GM08714 (cell line): Measurements from ENCODE around the gene MRPL37.
"Not testable (repeated sequence)": the region's sequence is repeated elsewhere in the genome, so short reads cannot be mapped to it uniquely, and the experiment has no call there.

Experiments used
- H3K4me3 ChIP-seq: fragments of 200-500 bp; sonication (Bioruptor generic); 2 replicates; pipeline ENCODE4 v1.5.1; 2014; ENCODE audit warnings: mild to moderate bottlenecking, low read length, inconsistent platforms
- ZNF274 ChIP-seq: IDR thresholded peaks from 2 replicates; pipeline ENCODE4 v1.6.1; 2012; ENCODE audit warnings: mild to moderate bottlenecking, low read depth, low read length

MRPL37 gene

GRCh38 chr1:54199765-54200518 lies at the start of gene MRPL37, which contains the start of gene CYB5RL:
MRPL37 (plus strand) TSS chr1:54200167; CDS start chr1:54200244, 77 bp downstream.
CYB5RL (minus strand) TSS chr1:54200030; CDS start chr1:54195616, 4,414 bp downstream.
- H3K4me3 ChIP-seq, result peak within 1 kb of the TSS; percentile 91
- TF ChIP-seq ZNF274, result no peak

- H3K4me3 ChIP-seq, result no peak overlapping the region
- TF ChIP-seq ZNF274, result no peak
Measured at GRCh38 chr1:54151013-54151412, 49.0 kb upstream of the MRPL37 start.

- no peak within 1 kb of the TSS for H3K4me3 ChIP-seq
Measured at GRCh38 chr1:54152696-54153095, 47.3 kb upstream of the MRPL37 start, which contains the start of gene CDCP2. CDCP2 (minus strand) TSS chr1:54153000; CDS start chr1:54152922, 78 bp downstream.

GRCh38 chr1:54153535-54154439 lies 46.2 kb upstream of the MRPL37 start:
- TF ChIP-seq ZNF274, result no peak
- no peak overlapping the region for H3K4me3 ChIP-seq

More at GRCh38 chr1:54152696-54153095, 47.3 kb upstream of the MRPL37 start, which contains the start of gene CDCP2:
- TF ChIP-seq ZNF274, result no peak

GRCh38 chr1:54156201-54156600 lies 43.8 kb upstream of the MRPL37 start:
- no peak for TF ChIP-seq ZNF274
- H3K4me3 ChIP-seq, result no peak overlapping the region

GRCh38 chr1:54156986-54157385 lies 43.0 kb upstream of the MRPL37 start:
- no peak overlapping the region for H3K4me3 ChIP-seq
- no peak for TF ChIP-seq ZNF274

- TF ChIP-seq ZNF274, result no peak
- H3K4me3 ChIP-seq, result no peak overlapping the region
Measured at GRCh38 chr1:54157401-54157800, 42.6 kb upstream of the MRPL37 start.

- TF ChIP-seq ZNF274, result no peak
- no peak overlapping the region for H3K4me3 ChIP-seq
Measured at GRCh38 chr1:54158071-54158470, 41.9 kb upstream of the MRPL37 start.

GRCh38 chr1:54159733-54160316 lies 40.1 kb upstream of the MRPL37 start:
- TF ChIP-seq ZNF274, result no peak
- no peak overlapping the region for H3K4me3 ChIP-seq

- TF ChIP-seq ZNF274, result no peak
- H3K4me3 ChIP-seq, result no peak overlapping the region
Measured at GRCh38 chr1:54160351-54160750, 39.6 kb upstream of the MRPL37 start.

GRCh38 chr1:54161495-54162168 lies 38.3 kb upstream of the MRPL37 start:
- TF ChIP-seq ZNF274, result no peak
- H3K4me3 ChIP-seq, result no peak overlapping the region

- no peak for TF ChIP-seq ZNF274
- no peak overlapping the region for H3K4me3 ChIP-seq
Measured at GRCh38 chr1:54163051-54163450, 36.9 kb upstream of the MRPL37 start.

GRCh38 chr1:54163573-54163972 lies 36.4 kb upstream of the MRPL37 start:
- no peak for TF ChIP-seq ZNF274
- H3K4me3 ChIP-seq, result no peak overlapping the region

- no peak for TF ChIP-seq ZNF274
- no peak overlapping the region for H3K4me3 ChIP-seq
Measured at GRCh38 chr1:54165146-54165545, 34.8 kb upstream of the MRPL37 start.

- H3K4me3 ChIP-seq, result not testable (repeated sequence)
Measured at GRCh38 chr1:54166357-54166756, 33.6 kb upstream of the MRPL37 start.
